GM18868 (cell line): Measurements from ENCODE around the gene CHRDL2.

Experiments
- ATAC-seq: cut with Tn5 transposase; IDR thresholded peaks from one replicate; pipeline ENCODE4 v1.9.1; 2021; ENCODE audit warnings: mild to moderate bottlenecking, moderate library complexity; ENCODE audit not compliant: unreplicated experiment

The CHRDL2 gene

DNA sequence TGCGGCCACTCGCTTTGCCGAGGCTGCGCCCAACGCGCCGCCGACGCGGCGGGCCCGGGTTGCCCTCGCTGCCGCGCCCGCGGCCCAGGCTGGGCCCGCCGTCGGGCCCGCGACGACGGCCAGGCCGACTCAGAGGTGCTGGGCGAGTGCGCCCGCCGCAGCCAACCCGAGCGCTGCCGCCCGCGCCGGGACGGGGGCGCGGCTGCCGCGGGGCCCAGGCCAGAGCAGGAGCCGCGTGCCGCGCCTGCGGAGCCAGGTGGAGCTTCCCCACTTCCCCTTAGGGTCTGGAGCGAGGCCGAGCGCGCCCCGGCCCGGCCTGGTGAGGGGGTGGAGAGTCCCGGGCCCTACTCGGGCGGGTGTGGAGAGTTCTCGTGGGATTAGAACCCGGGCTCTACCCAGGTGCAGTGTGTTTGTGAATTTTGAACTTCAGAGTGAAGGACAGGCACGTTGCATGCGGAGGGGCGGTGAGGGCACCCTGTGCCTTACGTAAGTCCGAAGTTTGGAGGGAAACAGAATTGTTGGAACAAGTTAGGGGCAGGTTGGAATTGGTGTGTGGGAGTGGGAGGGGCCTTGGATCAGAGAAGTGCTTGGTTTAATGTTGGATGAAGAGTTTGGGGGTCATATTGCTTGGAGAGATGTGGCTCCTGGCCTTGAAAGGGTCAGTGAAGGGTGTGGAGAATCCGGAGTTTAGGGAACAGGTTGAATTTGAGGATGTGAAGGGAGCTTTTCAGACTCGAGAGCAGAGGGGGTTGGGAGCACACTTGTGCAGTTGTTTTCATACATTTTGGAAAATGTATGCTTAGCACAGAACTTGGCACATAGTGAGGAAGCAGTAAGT is 18.1 kb upstream of the CHRDL2 start:
- ATAC-seq: peak; percentile 42

DNA sequence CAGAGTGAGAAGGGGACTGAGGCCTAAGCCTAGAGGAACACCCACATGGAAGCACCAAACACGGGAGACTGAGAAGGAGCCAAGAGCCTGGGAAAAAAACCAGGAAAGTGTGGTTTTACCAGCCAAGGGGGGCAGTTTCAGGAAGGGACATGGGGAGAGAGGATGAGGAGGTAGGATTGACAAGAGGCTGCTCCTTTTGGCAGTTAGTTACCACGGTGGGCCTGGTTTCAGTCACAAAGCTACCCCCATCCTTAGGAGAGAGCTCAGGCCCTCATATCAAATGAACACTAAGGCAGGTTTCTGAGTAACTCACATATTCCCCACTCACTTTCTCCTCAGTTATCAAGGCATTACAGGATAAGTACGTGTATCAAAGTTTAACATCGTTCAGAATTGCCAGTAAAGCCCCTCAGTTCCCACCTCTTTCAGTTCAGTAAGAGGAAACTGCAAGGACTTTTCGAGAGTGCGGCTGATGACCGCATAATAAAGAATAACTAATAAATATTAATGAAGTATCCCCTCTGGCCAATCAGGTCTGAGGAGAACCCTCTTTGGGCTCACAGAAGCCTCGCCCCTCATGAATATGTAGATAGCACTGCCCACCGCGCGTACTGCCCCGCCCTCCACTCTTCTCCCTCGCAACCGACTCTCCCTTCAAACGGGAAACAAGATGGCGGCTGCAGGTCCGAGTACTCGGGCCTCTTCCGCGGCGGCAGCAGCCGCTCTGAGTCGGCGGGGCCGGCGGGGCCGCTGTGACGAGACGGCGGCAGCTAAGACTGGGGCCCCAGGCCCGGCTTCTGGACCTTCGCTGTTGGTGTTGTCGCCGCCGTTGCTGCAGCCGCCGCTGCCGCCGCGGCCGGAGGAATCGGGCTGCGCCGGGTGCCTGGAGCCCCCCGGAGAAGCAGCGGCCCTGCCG is 17.2 kb upstream of the CHRDL2 start, which contains the start of gene RNF169:
RNF169 (plus strand) TSS at position 639 of the 916 bp plus-strand sequence; CDS start at position 671, 32 bp downstream.
- ATAC-seq: peak; percentile 98

DNA sequence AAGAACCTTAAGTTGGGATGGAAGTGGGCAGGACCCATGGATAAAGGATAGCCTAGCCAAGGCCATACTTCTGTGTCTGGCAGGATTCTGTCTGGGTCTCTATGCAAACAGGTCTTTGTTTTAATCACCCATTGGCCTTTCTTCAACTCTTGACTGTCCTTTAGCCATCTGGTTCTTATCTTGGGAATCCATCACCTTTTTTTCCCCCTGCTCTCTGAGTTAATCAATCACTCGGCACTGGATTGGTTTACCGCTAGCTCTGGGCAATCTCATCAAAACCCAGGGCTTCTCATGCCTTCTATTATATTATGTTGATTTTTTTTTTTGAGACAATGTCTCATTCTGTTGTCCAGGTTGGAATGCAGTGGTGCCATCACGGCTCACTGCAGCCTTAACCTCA is 15.6 kb upstream of the CHRDL2 start:
- no peak for ATAC-seq

DNA sequence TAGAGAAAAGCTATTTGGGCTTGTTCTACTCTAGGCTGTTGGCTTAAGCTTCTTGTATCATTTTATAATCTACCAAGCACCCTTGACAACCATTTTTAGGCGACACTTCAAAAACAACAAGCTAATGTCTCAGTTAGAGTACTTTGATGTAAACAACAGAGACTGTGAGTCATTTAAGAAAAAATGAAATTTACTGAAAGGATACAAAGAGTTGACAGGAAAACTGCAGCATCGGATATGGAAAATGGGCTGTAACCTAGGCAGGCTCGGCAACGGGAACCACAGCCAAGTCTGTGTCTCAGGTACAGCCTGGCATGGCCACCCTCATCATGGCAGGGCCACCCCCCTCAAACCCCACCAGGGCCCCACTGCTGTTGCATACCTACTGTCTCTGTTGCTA is 13.1 kb upstream of the CHRDL2 start:
- no peak for ATAC-seq

DNA sequence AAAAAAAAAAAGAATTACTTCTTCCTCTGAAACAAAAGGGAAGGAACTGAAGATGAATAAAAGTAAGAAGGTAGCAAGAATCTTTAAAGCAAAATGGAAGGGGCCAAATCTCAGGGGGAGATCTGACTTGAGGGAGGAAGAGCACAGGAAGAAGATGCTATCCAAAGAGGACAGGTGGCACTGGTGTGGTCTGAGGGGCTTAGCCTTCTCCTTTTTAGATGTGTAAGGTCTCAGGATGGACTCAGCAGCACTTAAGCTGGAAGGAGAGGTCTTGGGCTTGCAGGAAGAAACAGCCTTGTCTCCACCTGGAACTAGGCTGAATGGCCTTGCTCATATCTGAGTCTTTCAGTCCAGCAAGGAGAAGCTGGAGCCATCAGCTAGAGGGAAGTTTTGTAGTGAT is 12.4 kb upstream of the CHRDL2 start:
- ATAC-seq: no peak

DNA sequence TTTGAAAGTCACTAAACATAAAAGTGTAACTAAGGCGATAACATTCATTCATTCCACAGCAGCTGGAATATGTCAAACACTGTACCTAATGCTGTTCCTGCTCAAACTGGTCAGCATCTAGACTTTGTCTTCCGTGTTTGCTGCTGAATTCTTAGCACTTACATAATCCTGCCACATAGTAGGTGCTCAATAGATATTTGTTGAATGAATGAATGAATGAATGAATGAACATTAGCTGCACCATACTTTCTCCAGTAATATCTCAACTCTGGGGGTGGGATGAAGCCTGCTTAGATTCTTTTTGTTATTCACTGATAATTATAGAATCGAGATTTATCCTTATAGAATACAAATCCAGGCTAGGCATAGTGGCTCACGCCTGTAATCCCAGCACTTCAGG is 10.8 kb upstream of the CHRDL2 start:
- ATAC-seq: no peak

DNA sequence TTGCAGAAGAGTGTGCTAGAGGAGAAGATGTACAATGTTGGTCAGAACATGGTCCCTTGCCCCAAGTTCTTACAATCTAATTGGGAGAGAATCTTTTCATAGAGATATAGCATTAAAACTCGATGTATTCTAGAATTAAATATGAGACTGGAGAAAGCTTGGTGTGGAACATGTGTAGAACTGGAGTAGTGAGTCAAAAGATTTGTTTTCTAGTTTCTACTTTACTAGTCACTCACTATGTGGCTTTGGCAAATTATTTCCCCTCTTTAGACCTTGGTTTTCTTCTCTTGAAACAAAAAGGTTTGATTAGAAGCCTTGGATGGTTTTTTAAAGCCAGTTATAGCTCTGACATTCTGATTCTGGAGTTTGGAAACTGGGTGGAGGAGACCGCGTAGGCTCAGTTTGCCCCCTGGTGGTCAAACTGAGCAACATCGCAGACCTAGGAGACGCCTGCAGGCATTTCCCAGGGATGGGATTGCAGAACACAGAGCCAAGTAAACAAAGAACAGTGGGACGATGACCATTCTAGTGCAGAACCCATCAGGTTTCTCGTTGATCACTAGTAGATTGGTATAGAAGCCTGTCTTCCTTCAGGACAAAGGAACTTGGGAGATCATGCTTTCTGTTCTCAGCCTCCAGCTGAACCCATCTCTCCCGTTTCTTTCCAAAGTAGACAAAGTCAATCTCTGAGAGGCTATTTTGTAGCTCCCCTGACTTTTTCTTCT is 8.5 kb upstream of the CHRDL2 start:
- ATAC-seq: no peak

DNA sequence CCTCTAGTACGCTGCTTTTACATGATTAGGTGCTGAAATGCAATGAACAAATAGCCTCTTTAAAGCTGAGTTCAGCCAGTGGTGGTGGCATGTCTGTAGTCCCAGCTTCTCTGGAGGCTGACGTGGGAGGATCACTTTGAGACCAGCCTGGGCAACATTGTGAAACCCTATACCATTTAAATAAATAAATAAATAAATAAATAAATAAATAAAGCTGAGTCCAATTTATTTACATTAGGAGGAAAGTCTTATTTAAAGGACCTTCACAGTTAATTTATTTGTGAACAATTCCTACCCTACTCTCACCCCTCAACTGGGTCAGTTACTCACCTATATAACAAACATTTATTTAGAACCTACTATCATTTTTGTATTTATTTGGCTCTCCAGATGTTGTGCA is 4.8 kb upstream of the CHRDL2 start:
- no peak for ATAC-seq

DNA sequence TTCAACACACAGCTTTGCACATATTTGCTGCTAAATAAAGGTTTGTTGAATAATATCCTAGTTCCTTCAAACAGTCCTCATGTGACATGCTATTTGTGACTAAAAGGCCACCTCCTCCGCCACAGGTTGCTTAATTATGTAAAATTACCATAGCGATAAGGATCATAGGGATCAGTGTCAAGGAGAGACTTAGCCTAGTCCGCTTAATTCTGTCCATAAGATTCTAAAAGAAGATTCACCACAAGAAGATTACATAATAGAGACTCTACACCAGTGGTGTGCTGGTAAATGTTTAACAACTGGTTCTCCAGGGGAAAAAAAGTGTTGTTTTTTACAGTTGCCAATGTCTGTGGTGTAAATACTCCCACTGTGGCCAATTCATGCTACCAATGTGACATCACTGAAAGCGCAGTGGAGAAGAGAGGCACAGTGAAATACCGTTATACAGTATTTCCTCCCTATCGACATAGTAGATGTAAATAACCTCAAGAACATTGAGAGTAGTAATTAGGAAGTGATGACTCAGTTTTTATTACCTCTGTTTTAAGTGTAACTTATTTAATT is 4.2 kb upstream of the CHRDL2 start:
- ATAC-seq: no peak

DNA sequence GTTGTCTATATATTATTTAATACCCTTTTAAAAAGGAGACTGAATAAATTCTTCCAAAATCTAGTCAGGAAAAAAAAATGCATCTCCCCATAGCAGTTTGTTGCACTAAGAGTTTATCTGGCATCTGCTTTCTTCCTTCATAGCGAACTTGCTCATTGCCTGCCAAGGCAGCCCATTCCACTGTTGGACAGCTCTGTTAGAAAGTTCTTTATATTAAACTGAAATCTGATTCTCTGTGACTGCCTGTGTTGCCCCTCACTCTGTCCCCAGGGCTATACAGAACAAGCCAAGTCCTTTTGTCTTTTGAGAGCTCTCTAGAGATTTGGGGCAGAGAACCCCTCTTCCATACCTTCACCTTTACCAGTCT is 3.3 kb upstream of the CHRDL2 start:
- ATAC-seq: no peak

DNA sequence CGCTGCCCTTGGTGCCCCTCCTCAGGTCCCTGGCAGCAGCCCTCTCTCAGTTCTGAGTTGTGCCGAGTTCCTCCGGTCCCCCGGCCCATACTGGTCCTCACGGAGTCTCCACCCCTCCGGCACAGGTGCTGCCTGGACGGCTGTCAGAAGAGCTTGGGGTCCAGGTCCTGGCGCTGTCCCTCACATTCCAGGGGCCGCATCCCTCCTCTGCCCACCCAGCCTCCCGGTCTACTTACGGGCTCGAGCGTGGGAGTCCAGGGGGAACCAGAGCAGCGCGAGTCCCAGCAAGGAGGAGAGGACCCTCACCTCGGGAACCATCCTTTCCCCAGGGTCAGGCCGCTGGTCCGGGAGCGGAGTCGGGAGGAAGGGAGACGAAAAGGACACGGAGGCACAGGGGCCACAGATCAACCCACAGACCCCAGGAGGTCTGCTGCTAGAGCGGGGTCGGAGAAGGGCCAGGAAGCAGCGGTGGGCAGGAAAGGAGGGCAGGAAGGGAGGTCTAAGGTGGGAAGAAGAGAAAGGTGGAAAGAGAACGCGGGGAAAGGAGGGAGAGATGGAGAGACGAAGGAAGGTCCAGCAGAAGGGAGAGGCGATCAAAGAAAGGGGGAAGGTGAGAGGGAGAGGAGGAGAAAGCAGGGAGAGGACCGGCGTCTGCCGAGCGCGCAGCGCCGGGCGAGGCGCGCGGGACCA is 510 bp downstream of the CHRDL2 start:
- no peak for ATAC-seq

DNA sequence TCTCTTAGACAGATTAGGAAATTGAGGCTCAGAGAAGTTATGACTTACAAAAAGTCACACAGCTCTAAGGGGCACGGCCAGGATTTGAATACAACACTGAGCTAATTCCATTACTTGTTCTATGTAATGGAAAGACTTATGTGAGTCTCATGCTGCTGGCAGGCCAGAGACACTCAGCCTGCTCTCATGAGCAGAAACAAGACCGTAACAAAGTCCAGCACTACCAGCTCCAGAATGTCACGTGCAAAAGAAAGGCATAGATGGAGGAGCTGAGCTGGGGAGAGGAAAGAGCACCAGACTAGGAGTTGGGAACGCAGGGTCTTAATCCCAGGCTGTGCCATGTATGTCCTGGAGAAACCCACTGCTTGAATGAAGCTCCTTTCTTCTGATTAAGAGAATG is 1.8 kb downstream of the CHRDL2 start:
- ATAC-seq: no peak

DNA sequence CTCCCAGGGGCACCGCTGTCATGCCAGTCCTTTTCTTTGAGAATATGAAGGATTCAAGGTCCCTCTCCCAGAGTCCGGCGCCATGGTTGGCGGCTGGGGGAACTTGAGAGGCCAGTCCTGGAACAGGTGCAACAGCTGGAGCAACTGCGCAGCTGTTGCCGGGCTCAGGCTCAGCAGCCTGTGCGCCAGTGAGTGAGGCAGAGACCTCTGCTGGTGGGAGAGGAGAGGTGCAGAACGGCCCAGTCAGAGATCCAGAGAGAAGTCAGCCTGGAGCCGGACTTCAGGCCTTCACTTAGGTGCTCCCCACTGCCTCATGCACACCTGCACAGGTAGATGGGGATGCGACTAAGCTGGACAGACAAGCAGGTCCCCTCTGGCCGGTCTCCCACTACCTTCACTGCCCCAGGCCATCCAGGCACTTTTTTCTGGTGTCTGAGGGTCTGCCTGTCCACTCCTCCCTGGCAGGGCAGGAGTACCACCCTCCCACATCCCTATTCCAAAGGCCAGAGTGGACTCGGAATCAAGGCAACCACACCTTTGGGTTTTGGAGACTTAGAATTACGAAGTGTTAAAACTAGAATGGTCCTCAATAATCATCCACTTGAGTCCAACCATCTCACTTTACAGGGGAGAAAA is 4.6 kb downstream of the CHRDL2 start:
- ATAC-seq: no peak

DNA sequence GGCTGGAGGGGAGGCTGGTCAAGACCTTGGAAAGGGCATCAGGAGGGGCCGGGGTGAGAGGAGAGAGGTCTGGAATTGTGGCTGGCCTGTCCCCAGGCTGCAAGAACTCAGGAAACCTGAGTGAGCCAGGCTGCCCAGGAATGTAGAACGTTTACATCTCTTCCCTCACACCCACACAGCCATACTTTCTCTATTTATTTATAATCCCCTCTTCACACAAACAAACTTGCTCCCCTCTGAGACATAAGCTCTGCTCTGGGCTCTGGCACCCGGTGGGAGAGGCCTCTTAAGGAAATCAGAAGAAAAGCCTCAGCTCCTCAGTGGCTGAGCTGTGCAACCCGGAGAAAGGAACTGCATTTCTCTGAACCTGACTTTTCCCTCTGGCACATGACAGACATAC is 5.5 kb downstream of the CHRDL2 start:
- no peak for ATAC-seq

DNA sequence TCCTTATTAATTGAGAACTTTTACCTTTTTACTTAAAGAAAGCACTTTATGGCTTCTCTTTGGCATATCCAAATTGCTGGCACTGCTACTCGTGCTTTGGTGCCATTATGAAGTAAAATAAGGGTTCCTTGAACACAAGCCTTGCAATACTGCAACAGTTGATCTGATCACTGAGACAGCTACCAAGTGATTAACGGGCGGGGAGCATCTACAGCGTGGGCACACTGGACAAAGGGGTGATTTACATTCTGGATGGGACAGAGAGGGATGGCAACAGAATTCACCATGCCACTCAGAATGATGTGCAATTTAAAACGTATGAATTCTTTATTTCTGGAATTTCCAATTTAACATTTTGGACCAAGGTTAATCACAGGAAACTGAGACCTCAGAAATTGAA is 7.7 kb downstream of the CHRDL2 start:
- ATAC-seq: no peak

DNA sequence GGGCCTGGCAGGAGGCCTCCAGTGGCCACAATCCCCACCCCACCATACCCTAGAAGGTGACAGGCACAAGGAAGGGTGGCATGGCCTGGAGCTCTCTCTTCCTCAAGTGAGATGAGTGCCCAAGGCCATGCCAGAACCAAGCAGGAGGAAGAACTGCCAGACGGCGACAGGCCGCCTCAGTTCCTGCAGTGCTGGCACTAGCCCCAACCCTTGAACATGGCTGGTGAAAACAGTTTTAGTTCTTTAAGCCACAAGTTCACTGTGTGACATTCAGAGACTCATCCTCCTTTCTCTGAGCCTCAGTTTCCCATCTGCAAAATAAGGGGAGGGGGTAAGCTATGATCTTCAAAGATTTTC is 9.8 kb downstream of the CHRDL2 start:
- ATAC-seq: no peak

DNA sequence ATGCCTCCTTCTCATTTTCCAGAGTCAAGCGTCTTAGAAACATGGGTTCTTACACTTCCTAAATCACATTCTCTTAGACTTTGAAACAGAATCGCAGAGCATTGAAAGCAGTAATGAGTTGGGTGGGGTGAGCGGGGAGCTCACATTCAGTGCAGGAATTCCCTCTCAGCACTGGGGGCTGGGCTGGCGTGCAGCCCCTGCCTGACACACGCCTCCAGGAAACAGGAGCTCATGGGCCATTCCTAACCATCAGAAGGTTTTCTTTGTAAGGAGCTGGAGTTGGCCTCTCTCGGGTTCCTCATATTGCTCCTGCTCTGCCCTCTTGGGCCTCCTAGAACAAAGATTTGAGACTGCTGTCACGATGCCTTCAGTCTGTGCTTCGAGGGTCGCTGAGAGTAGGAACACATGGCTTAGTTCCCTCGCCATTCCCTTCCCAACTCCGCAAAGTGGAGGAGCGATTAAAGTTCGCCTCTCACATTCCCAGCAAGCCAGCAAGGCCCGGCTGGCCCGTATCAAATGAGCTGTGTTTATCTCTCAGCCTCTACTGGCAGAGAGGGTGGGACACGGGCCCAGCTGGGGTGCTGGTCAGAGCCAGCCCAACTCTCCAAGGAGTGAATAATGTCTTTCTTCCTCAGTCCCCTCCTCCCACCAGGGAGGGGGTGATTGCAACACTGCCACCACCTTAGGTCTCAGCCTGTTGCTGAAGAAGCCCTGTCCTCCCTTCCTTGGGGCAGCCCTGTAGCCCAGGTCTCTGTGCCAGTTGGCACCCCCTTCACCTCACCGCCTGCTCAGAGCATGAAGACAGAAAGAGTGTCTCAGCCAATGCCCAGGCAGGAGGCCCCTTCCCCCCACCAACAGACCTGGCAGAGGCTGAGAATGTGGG is 10.4 kb downstream of the CHRDL2 start:
- no peak for ATAC-seq

DNA sequence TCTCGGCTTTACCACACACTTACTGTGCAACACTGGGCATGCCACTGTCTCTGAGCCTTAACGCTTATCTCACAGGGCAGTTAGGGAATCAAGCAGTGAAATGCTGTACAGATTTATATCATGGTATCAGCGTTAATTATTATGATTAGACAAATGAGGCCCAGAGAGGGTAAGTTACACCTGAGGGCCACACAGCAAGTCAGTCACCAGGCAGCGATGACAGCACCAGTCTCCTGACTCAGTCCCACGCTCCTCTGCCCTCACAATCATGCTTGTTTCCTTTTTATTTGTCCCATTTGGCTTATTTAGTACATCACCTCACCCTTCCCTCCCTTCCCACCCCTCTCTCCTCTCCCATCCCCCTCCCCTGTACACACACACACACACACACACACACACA is 12.2 kb downstream of the CHRDL2 start:
- no peak for ATAC-seq
